Measurements from ENCODE around the gene USP32.
"Not testable (repeated sequence)": the region's sequence is repeated elsewhere in the genome, so short reads cannot be mapped to it uniquely, and the experiment has no call there.

USP32 gene

GRCh38 chr17:60352071-60352470 is 39.9 kb downstream of the USP32 start:
- Mint-ChIP-seq H3K36me3 (ENCODE audit: low read depth) (peaks cover 12% of the 10 kb centered on the region), H3K27ac (no peak overlapping the region), H3K4me1 (ENCODE audit: low read depth) (peaks cover 30% of the 10 kb centered on the region), H3K27me3 (no peaks in the 10 kb centered on the region), H3K9me3 (peaks cover 3% of the 10 kb centered on the region), H3K4me3 (no peak overlapping the region)

- H3K4me3 Mint-ChIP-seq: no peak overlapping the region
- no peak overlapping the region for H3K27ac Mint-ChIP-seq
- peaks cover 3% of the 10 kb centered on the region for H3K9me3 Mint-ChIP-seq
- no peaks in the 10 kb centered on the region for H3K27me3 Mint-ChIP-seq
- peaks cover 21% of the 10 kb centered on the region for H3K4me1 Mint-ChIP-seq (ENCODE audit: low read depth)
- H3K36me3 Mint-ChIP-seq (ENCODE audit: low read depth): peaks cover 4% of the 10 kb centered on the region
These were observed 40.8 kb downstream of the USP32 start for GRCh38 chr17:60351012-60351695.

GRCh38 chr17:60348616-60349015 is 43.3 kb downstream of the USP32 start:
- peaks cover 4% of the 10 kb centered on the region for H3K36me3 Mint-ChIP-seq (ENCODE audit: low read depth)
- H3K4me3 Mint-ChIP-seq: no peak overlapping the region
- no peak overlapping the region for H3K27ac Mint-ChIP-seq
- H3K9me3 Mint-ChIP-seq: peaks cover 3% of the 10 kb centered on the region
- H3K4me1 Mint-ChIP-seq (ENCODE audit: low read depth): no peaks in the 10 kb centered on the region
- no peaks in the 10 kb centered on the region for H3K27me3 Mint-ChIP-seq

GRCh38 chr17:60345233-60345632 is 46.7 kb downstream of the USP32 start:
- Mint-ChIP-seq H3K36me3 (ENCODE audit: low read depth) (peaks cover 31% of the 10 kb centered on the region), H3K4me1 (ENCODE audit: low read depth) (no peaks in the 10 kb centered on the region), H3K9me3 (no peaks in the 10 kb centered on the region), H3K4me3 (no peak overlapping the region), H3K27me3 (no peaks in the 10 kb centered on the region), H3K27ac (no peak overlapping the region)

- H3K4me3 Mint-ChIP-seq; H3K4me1 Mint-ChIP-seq (ENCODE audit: low read depth); H3K9me3 Mint-ChIP-seq; H3K27me3 Mint-ChIP-seq; H3K27ac Mint-ChIP-seq: not testable (repeated sequence)
- H3K36me3 Mint-ChIP-seq (ENCODE audit: low read depth): peaks cover 36% of the 10 kb centered on the region
These were observed 49.4 kb downstream of the USP32 start for GRCh38 chr17:60342492-60342891.

GRCh38 chr17:60335289-60335688 is 56.6 kb downstream of the USP32 start:
- no peaks in the 10 kb centered on the region for H3K9me3 Mint-ChIP-seq
- H3K4me1 Mint-ChIP-seq (ENCODE audit: low read depth): peaks cover 7% of the 10 kb centered on the region

GRCh38 chr17:60333628-60334031 is 58.3 kb downstream of the USP32 start:
- Mint-ChIP-seq H3K27ac (no peak overlapping the region), H3K4me3 (no peak overlapping the region), H3K36me3 (ENCODE audit: low read depth) (peaks cover 13% of the 10 kb centered on the region), H3K9me3 (no peaks in the 10 kb centered on the region), H3K4me1 (ENCODE audit: low read depth) (peaks cover 7% of the 10 kb centered on the region), H3K27me3 (no peaks in the 10 kb centered on the region)

More at GRCh38 chr17:60335289-60335688, 56.6 kb downstream of the USP32 start:
- no peaks in the 10 kb centered on the region for H3K27me3 Mint-ChIP-seq
- peak overlapping the region; percentile 27 for H3K27ac Mint-ChIP-seq
- peaks cover 13% of the 10 kb centered on the region for H3K36me3 Mint-ChIP-seq (ENCODE audit: low read depth)
- no peak overlapping the region for H3K4me3 Mint-ChIP-seq

- not testable (repeated sequence) for H3K4me1 Mint-ChIP-seq (ENCODE audit: low read depth); H3K27me3 Mint-ChIP-seq; H3K4me3 Mint-ChIP-seq; H3K9me3 Mint-ChIP-seq; H3K27ac Mint-ChIP-seq
- H3K36me3 Mint-ChIP-seq (ENCODE audit: low read depth): peaks cover 13% of the 10 kb centered on the region
These were observed 58.9 kb downstream of the USP32 start for GRCh38 chr17:60333072-60333471.

GRCh38 chr17:60332574-60332973 is 59.4 kb downstream of the USP32 start:
- no peak overlapping the region for H3K4me3 Mint-ChIP-seq
- peaks cover 7% of the 10 kb centered on the region for H3K4me1 Mint-ChIP-seq (ENCODE audit: low read depth)
- H3K27ac Mint-ChIP-seq: no peak overlapping the region
- H3K27me3 Mint-ChIP-seq: no peaks in the 10 kb centered on the region
- H3K9me3 Mint-ChIP-seq: no peaks in the 10 kb centered on the region
- peaks cover 9% of the 10 kb centered on the region for H3K36me3 Mint-ChIP-seq (ENCODE audit: low read depth)

GRCh38 chr17:60330731-60331130 is 61.2 kb downstream of the USP32 start:
- H3K4me1 Mint-ChIP-seq (ENCODE audit: low read depth): peaks cover 7% of the 10 kb centered on the region
- no peak overlapping the region for H3K27ac Mint-ChIP-seq
- H3K4me3 Mint-ChIP-seq: no peak overlapping the region
- H3K36me3 Mint-ChIP-seq (ENCODE audit: low read depth): peaks cover 8% of the 10 kb centered on the region
- H3K9me3 Mint-ChIP-seq: no peaks in the 10 kb centered on the region
- H3K27me3 Mint-ChIP-seq: no peaks in the 10 kb centered on the region

- Mint-ChIP-seq H3K4me3 (no peak overlapping the region), H3K27ac (no peak overlapping the region), H3K36me3 (ENCODE audit: low read depth) (peaks cover 8% of the 10 kb centered on the region)
These were observed 63.3 kb downstream of the USP32 start for GRCh38 chr17:60328679-60329078.

GRCh38 chr17:60327901-60328273 is 64.0 kb downstream of the USP32 start:
- Mint-ChIP-seq H3K36me3 (ENCODE audit: low read depth) (peaks cover 8% of the 10 kb centered on the region), H3K27ac (no peak overlapping the region), H3K4me3 (no peak overlapping the region)

More at GRCh38 chr17:60328679-60329078, 63.3 kb downstream of the USP32 start:
- Mint-ChIP-seq H3K9me3 (no peaks in the 10 kb centered on the region), H3K4me1 (ENCODE audit: low read depth) (no peaks in the 10 kb centered on the region), H3K27me3 (no peaks in the 10 kb centered on the region)

GRCh38 chr17:60327134-60327900 is 64.6 kb downstream of the USP32 start:
- H3K27ac Mint-ChIP-seq: no peak overlapping the region
- H3K36me3 Mint-ChIP-seq (ENCODE audit: low read depth): peaks cover 5% of the 10 kb centered on the region
- H3K4me1 Mint-ChIP-seq (ENCODE audit: low read depth): peaks cover 3% of the 10 kb centered on the region
- H3K27me3 Mint-ChIP-seq: no peaks in the 10 kb centered on the region
- no peak overlapping the region for H3K4me3 Mint-ChIP-seq
- no peaks in the 10 kb centered on the region for H3K9me3 Mint-ChIP-seq

More at GRCh38 chr17:60327901-60328273, 64.0 kb downstream of the USP32 start:
- Mint-ChIP-seq H3K9me3 (no peaks in the 10 kb centered on the region), H3K4me1 (ENCODE audit: low read depth) (peaks cover 3% of the 10 kb centered on the region), H3K27me3 (no peaks in the 10 kb centered on the region)

GRCh38 chr17:60326702-60327101 is 65.2 kb downstream of the USP32 start:
- H3K27ac Mint-ChIP-seq: no peak overlapping the region
- H3K36me3 Mint-ChIP-seq (ENCODE audit: low read depth): peaks cover 5% of the 10 kb centered on the region
- H3K27me3 Mint-ChIP-seq: no peaks in the 10 kb centered on the region
- no peaks in the 10 kb centered on the region for H3K9me3 Mint-ChIP-seq
- peaks cover 7% of the 10 kb centered on the region for H3K4me1 Mint-ChIP-seq (ENCODE audit: low read depth)
- H3K4me3 Mint-ChIP-seq: no peak overlapping the region

- Mint-ChIP-seq H3K9me3 (no peaks in the 10 kb centered on the region), H3K4me1 (ENCODE audit: low read depth) (peaks cover 12% of the 10 kb centered on the region), H3K27me3 (no peaks in the 10 kb centered on the region), H3K4me3 (no peak overlapping the region), H3K36me3 (ENCODE audit: low read depth) (peaks cover 5% of the 10 kb centered on the region), H3K27ac (no peak overlapping the region)
These were observed 66.0 kb downstream of the USP32 start for GRCh38 chr17:60325730-60326524.

Measured in stimulated activated naive CD8-positive, alpha-beta T cell treated with anti-CD3 and anti-CD28 coated beads, Interleukin-15, Interleukin-2, amounts not matched to agents 100 ng/mL and 50 ng/mL, for 24 hours (primary cell).